ENCODE measurements around the gene ITPRIPL2.

GRCh38 chr16:19132255-19132654, 18.5 kb downstream of the ITPRIPL2 start:
- TF ChIP-seq CTCF (conservative IDR thresholded peaks at IDR 0.05; ENCODE audit: low read length): no peak
- TF ChIP-seq EZH2phosphoT487 (IDR thresholded peaks at IDR 0.05; ENCODE audit: borderline replicate concordance): no peak

All from Loucy (cell line).